Ovary (tissue), 3 donors: ENCODE data around the gene ROR2.

Source experiments
- EP300 ChIP-seq: sonication (generic); formaldehyde crosslinking; IDR thresholded peaks from one replicate; pipeline ENCODE4 v1.6.1; 2017; ENCODE audit warnings: antibody characterized with exemption
- POLR2A ChIP-seq: fragments of 450-650 bp; IDR thresholded peaks from one replicate; pipeline ENCODE4 v1.6.1; 2017; ENCODE audit warnings: antibody characterized with exemption, mild to moderate bottlenecking, moderate library complexity
- TF ChIP-seq, protein P1 (sequence below), 3 donors: fragments of 450-650 bp in 2 of 3; fragments of 200-600 bp in 1 of 3; IDR thresholded peaks; one replicate each; pipeline versions ENCODE4 v1.5.1 to v1.8.0; 2016 to 2022; ENCODE audit warnings: antibody characterized with exemption in 3 of 3, mild to moderate bottlenecking in 1 of 3
- donor health status: DM: no; HTN: no; CAD: no.

DNA sequence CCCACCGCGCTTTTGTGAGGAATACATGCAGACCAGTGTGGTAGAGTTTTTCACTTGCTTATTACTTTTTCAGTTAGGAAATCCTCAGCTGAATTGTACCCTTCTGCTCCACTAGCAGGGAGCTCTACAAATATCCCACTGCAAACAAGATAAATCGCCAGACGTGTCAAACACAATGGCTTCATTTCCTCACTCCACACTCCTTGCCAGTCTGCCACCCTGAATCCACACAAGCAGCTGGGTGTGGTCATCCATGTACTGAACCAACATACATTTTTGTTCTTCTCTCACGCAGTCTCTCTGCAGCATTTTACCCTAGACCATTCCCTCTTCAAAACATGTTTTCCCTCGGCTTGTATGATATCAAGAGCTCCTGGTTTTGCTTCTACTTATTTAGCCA, 3.7 kb upstream of the ROR2 start:
- TF ChIP-seq, protein P1, sequence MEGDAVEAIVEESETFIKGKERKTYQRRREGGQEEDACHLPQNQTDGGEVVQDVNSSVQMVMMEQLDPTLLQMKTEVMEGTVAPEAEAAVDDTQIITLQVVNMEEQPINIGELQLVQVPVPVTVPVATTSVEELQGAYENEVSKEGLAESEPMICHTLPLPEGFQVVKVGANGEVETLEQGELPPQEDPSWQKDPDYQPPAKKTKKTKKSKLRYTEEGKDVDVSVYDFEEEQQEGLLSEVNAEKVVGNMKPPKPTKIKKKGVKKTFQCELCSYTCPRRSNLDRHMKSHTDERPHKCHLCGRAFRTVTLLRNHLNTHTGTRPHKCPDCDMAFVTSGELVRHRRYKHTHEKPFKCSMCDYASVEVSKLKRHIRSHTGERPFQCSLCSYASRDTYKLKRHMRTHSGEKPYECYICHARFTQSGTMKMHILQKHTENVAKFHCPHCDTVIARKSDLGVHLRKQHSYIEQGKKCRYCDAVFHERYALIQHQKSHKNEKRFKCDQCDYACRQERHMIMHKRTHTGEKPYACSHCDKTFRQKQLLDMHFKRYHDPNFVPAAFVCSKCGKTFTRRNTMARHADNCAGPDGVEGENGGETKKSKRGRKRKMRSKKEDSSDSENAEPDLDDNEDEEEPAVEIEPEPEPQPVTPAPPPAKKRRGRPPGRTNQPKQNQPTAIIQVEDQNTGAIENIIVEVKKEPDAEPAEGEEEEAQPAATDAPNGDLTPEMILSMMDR (IDR thresholded peaks at IDR 0.05) = no peak
- no peak for TF ChIP-seq EP300
- no peak for TF ChIP-seq POLR2A
